Activated CD8-positive, alpha-beta memory T cell treated with anti-CD3 and anti-CD28 coated beads for 24 hours (primary cell): ENCODE results near the gene PCGF2.
A peak's percentile ranks its signal among the peaks of the same experiment; 100 is the strongest.

Source experiments
- DNase-seq: peaks from one replicate; pipeline ENCODE4 v3.0.0-alpha.2; 2020

Gene PCGF2

GRCh38 chr17:38716368-38717005, 31.6 kb downstream of the PCGF2 start:
- no peak for DNase-seq

GRCh38 chr17:38715216-38715943, 32.8 kb downstream of the PCGF2 start:
- DNase-seq: no peak

DNA sequence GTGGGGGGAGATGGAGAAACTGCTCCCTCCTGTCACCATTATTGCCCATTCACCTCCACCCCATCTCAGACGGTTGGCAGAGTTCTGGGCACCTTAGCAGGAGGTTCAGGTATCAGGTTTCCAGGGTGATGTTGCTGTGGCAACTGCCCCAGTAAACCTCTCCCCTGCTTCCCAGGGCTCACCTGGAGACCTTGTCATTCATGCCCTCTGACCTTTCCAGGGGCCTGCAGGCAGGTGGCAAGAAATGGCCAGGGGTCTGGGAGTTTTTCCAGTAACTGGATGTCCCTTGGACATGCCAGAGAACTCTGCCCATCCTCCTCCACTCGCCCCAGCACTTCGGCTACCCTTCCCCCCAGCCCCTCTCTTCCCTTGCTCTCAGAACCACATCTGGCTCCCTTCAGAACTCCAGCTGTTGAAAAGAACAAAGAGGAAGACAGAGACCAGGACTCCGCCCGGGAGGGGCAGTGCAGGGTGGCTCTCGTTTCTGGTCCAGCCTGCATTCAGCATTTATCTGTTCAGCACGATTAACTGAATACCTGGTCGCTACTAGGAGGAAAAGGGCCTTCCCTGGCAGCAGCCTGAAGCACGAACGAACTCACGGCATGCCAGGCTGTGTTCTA, 34.6 kb downstream of the PCGF2 start:
- no peak for DNase-seq

- DNase-seq: no peak
Observed at GRCh38 chr17:38712593-38712992, 35.5 kb downstream of the PCGF2 start.

DNA sequence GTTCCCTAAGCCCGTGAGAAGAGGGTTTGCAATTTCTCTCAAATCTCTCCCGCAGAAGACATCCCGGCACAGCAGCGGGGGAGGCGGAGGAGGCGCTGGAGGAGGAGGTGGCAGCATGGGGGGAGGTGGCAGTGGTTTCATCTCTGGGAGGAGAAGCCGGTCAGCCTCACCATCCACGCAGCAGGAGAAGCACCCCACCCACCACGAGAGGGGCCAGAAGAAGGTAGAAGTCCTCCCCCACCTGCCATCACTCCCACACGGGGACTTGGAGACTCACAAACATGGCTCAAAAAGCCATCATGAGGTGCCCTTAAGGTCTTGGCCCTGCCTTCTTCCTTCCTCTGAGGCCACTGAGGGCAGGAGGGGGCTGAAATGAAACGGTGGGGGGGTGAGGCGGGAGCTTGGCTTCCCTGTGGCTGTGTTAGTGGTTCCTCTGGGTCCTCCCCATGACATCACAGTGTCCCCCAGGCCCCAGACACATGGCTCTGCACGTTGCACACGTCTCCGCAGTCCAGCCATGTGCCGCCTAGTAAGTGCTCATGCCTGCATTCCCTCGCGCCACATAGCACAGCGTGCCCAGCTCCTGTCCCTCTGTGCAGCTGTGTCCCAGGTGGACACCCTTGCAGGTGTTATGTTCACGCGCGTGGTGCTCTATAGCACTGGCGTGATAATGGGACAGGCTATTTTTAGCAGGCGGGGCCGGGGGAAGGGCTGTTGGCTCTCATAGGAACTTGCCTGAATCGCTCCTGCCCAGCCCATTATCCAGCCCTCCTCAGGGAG, 36.2 kb downstream of the PCGF2 start:
- DNase-seq: no peak

DNA sequence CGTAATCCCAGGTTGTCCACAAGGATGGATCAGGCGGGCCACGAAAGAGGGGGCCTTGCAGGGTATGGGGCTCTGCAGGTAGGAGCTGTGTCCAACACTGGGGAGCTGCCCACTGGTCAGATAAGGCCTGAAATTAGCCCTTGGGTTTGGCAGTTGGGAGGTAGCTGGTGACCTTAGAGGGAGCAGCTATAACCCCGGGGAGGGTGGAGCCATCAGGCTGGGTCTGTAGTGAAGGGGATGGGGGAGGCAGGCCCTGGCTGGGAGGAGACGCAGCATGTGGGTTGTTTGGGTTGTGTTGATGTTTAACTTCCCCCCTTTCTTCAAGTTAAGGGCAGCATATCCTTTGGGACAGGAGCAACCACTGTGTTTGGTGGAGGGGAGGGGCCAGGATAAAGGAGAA, 37.2 kb downstream of the PCGF2 start:
- no peak for DNase-seq

GRCh38 chr17:38710604-38710962, 37.6 kb downstream of the PCGF2 start:
- no peak for DNase-seq

DNA sequence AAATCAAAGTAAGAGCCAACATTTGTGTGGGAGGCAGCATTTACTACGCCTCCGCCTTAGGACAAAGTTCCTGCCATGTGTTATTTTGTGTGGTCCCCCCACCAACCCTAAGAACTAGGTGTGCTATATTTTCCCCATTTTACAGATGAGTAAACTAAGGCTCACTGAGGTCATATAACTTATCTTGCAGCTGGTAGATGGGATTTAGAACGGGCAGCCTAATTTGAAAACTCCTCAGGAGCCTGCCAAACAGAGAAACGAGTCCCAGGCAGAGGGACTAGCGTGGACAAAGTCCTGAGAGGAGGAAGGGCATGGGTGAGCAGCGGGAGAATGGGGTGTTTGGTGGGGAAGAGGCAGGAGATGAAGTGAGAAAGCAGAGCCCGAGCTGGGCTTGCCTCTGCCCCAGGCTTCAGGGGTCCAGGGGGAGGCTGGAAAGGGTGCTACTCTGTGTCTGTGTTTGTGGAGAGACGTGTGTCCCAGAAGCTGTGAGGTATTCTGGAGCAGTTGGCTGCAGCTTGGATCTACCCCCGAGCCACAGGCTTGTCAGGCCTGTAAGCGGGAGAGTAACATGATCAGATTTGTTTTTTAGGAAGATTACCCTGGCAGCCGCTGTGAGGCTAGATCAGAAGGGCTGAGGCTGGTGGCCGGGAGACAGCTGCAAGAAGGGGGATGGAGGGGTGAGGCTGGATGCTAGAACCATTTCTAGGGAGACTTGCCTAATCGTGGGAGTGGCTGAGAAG, 38.1 kb downstream of the PCGF2 start:
- no peak for DNase-seq

DNA sequence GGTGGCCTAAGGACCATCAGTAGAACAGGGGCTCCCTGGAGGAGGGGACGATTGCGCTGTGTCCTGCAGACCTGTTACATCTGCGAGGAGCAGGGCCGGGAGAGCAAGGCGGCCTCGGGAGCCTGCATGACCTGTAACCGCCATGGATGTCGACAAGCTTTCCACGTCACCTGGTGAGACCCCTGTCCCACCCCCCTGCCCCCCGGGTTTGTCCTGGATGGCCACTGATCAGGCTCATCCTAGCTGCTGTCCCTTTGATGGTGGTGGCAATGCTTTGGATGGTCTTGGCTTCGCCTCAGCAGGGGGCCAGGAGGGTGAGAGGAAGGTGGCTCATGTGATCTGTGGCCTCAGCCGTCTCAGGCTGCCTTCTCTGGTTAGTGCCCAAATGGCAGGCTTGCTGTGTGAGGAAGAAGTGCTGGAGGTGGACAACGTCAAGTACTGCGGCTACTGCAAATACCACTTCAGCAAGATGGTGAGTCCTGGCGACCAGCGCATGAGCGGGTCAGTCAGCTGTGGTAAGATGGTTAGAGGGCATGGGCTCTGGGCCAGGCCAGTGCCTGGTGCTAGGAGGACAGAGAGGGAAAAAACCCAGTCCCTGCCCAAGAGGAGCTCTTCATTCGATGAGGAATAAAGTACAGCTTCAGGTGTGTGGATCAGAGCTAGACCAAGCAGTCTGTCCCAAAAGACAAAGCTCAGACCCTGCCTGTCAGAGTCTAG, 38.9 kb downstream of the PCGF2 start:
- no peak for DNase-seq

GRCh38 chr17:38707678-38708351, 40.3 kb downstream of the PCGF2 start:
- no peak for DNase-seq

- peak; percentile 78 for DNase-seq
Observed at GRCh38 chr17:38706505-38707216, 41.5 kb downstream of the PCGF2 start.

- DNase-seq: peak; percentile 84
Observed at GRCh38 chr17:38705803-38706504, 42.2 kb downstream of the PCGF2 start.

GRCh38 chr17:38705523-38705802, 42.7 kb downstream of the PCGF2 start:
- DNase-seq: peak; percentile 86

DNA sequence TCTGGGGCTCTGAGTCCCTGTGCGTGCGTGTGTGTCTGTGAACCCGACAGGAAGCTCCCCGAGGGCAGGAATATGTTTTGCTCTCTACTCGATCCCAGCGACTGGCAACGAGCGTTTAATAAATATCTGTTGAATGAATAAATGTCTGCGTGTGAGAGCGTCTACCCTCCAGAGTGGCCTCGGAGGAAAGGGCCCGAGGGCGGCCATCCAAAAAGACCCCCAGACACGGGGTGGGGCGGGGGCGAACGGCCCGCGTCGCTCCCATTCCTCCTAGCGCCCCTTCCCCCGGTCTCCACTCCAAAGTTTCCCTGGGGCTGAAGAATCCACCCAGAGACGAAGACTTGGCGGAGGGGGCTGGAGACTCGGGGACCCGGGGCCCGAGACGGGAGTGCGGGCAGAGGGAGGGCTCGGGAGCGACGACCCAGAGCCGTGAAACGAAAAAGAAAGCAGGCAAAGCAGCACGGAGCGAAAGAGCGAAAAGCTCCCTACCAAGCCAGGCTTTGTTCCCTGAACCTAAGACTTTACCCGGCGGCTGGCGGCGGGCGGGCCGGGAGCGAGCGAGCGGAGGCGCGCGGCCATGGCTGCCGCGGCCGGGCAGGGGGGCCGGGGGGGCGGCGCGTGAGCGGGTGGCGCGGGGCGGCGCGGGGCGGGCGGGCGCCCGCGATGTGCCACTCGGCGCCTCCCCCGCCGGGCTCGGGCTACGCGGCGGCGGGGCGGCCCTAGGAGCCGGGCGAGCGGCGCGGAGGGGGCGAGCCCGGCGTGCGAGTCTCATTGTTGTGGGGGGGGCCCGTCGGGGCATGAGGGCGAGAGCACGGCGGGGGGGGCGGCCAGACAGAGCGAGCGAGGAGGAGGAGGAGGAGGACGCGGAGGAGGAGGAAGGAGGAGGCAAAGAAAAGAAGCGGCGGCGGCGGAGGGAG, 43.3 kb downstream of the PCGF2 start, which contains the start of gene MLLT6:
Gene MLLT6, plus strand, starts transcription at position 668 of the 917 bp plus-strand sequence. CDS start 360 bp downstream, outside the sequence.
- DNase-seq: peak; percentile 86

DNA sequence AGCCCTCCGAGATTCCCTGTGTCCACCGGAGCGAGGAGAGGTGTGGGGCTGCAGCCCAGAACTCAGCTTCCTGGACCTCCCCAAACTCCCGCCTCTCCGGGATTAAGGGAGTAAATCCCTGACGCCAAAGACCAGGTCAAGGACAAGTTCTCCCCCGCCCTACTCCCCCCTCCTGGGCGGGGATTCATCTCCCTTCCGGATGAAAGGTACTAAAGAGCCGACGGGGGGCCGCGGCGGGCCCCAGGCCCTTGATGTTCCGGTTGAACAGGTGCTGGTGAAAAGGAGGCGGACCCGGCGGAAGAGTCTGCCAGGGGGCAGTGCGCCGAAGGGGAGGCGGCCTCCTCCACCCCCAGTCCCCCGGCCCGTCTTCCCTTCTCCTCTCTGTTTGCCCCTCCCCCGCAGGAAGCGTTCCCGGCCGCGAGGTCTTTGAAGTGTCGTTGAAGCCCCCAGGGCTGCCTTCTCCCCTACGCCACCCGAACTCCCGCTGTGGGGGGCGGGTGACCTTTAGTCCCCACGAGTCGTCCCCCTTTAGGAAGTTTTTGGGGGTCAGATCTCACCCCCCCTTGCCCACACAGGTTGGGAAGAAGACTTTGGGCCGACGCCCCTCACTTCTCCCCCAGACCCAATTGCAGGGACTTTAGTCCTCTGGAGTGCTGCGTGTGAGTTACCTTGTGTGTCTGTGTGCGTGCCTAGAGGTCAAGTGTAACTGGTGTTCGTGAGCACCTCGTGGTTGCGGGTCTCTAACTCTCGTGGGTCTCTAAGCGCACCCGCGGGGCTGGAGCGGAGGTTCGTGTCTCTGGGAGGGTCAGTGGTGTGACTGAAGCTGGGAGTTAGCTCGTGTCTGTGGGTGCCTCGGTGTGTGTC, 44.2 kb downstream of the PCGF2 start:
- DNase-seq: peak; percentile 92

GRCh38 chr17:38702916-38703741, 45.0 kb downstream of the PCGF2 start:
- DNase-seq: no peak
